Stimulated activated naive CD8-positive, alpha-beta T cell treated with anti-CD3 and anti-CD28 coated beads, Interleukin-15, amount 100 ng/mL, for 72 hours (primary cell): ENCODE measurements around the gene CYB5A.
"Not testable (repeated sequence)": the region's sequence is repeated elsewhere in the genome, so short reads cannot be mapped to it uniquely, and the experiment has no call there.

ENCODE experiments used
- ATAC-seq: fragments of 150-1000 bp; cut with Tn5 transposase; 2 replicates; pipeline ENCODE4 v1.10.0; 2021; ENCODE audit warnings: mild to moderate bottlenecking, moderate library complexity
- DNase-seq, 2 donors: peaks; one replicate each; pipeline ENCODE4 v3.0.0; 2021 to 2022
- H3K27ac Mint-ChIP-seq, 2 donors: one replicate each; pipeline ENCODE4 v1.8.0; 2022; ENCODE audit warnings: mild to moderate bottlenecking in 2 of 2, mixed read lengths in 2 of 2, moderate library complexity in 2 of 2
- H3K27me3 Mint-ChIP-seq: one replicate; pipeline ENCODE4 v1.8.0; 2022; ENCODE audit warnings: mixed read lengths
- H3K4me1 Mint-ChIP-seq: one replicate; pipeline ENCODE4 v1.8.0; 2022; ENCODE audit warnings: mild to moderate bottlenecking, mixed read lengths
- H3K4me3 Mint-ChIP-seq, 2 donors: one replicate each; pipeline ENCODE4 v1.8.0; 2022; ENCODE audit warnings: mild to moderate bottlenecking in 2 of 2, mixed read lengths in 2 of 2, moderate library complexity in 1 of 2
- H3K9me3 Mint-ChIP-seq, 2 donors: one replicate each; pipeline ENCODE4 v1.8.0; 2022; ENCODE audit warnings: mixed read lengths in 2 of 2

The CYB5A gene

GRCh38 chr18:74314759-74315463 is 23.1 kb upstream of the CYB5A start:
- DNase-seq (no peak), ATAC-seq (no peak)
- H3K4me1 Mint-ChIP-seq, result peaks cover 4% of the 10 kb centered on the region
- H3K9me3 Mint-ChIP-seq, result no peaks in the 10 kb centered on the region
- H3K27me3 Mint-ChIP-seq, result peaks cover 9% of the 10 kb centered on the region
- no peak overlapping the region for H3K27ac Mint-ChIP-seq
- H3K4me3 Mint-ChIP-seq, result no peak overlapping the region

DNA sequence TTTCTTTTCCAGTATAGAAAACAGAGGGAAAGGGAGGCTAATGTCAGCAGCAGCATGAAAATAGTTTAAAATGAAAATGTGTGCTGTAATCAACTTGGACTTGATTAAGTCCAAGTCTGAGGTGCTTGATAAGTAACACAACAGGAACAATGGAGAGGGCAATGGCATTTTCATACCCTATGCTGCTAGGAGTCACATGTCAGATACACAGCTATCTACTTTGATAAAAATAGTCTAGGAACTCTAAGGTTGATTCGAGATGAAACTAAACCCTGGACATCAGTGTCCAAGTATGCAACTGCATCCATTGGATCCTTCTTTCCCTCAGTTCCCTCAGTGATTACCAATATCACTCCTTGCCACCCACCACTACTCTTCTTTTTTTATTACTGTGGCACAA is 19.2 kb upstream of the CYB5A start:
- Mint-ChIP-seq H3K27me3 (peaks cover 29% of the 10 kb centered on the region), H3K27ac (no peak overlapping the region), H3K4me3 (no peak overlapping the region), H3K9me3 (no peaks in the 10 kb centered on the region), H3K4me1 (peaks cover 4% of the 10 kb centered on the region)
- ATAC-seq (no peak), DNase-seq (no peak)

GRCh38 chr18:74310411-74310810 is 18.6 kb upstream of the CYB5A start:
- ATAC-seq (peak; percentile 70), DNase-seq (no peak)
- no peak overlapping the region for H3K4me3 Mint-ChIP-seq
- no peak overlapping the region for H3K27ac Mint-ChIP-seq
- no peaks in the 10 kb centered on the region for H3K9me3 Mint-ChIP-seq
- H3K4me1 Mint-ChIP-seq, result peaks cover 4% of the 10 kb centered on the region
- H3K27me3 Mint-ChIP-seq, result peaks cover 35% of the 10 kb centered on the region

GRCh38 chr18:74303936-74304335 is 12.2 kb upstream of the CYB5A start:
- H3K4me1 Mint-ChIP-seq, result no peaks in the 10 kb centered on the region
- H3K27me3 Mint-ChIP-seq, result peaks cover 42% of the 10 kb centered on the region
- H3K9me3 Mint-ChIP-seq, result no peaks in the 10 kb centered on the region
- ATAC-seq (no peak), DNase-seq (no peak)
- no peak overlapping the region for H3K4me3 Mint-ChIP-seq
- H3K27ac Mint-ChIP-seq, result no peak overlapping the region

DNA sequence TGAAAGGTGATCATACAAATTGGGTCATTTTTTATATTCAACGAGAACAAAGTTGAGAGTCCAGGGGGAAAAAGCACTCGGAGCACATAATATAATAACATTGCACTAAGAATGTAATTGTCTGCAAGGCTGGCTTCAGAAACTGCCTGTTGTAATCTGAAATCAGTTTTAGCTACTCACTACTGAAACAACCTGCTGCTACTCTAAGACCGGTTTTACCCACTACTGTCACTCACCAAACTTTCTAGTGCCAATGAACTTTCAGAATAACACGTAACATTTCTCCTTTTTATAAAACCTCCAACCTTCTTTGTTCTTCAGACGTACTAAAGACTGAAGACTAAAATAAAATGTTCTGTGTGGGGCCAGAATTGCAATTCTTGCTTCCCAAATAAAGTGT is 11.5 kb upstream of the CYB5A start:
- no peaks in the 10 kb centered on the region for H3K4me1 Mint-ChIP-seq
- ATAC-seq, result no peak
- peaks cover 42% of the 10 kb centered on the region for H3K27me3 Mint-ChIP-seq

DNA sequence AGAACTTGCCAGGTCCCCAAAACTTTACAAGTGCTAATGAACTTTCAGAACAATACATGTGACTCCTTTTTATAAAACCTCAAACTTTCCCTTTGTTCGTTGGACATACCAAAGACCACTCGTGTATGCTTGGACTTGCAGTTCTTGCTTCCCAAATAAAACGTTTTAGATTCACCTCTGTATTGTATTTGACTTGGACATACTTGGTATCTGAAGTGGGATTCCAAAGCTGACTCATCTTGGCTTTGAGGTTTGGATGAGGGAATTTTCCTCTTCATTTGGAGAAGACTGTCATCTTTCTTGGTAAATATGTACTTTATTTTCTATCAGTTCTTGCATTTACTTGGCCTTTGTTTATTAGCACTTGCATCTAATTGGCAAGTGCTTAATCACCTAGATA is 8.0 kb upstream of the CYB5A start:
- Mint-ChIP-seq H3K9me3 (no peaks in the 10 kb centered on the region), H3K4me1 (no peaks in the 10 kb centered on the region), H3K27ac (no peak overlapping the region), H3K27me3 (peaks cover 15% of the 10 kb centered on the region), H3K4me3 (no peak overlapping the region)
- no peak for ATAC-seq
- DNase-seq, result no peak

More for the DNA sequence above, 11.5 kb upstream of the CYB5A start:
- Mint-ChIP-seq H3K4me3 (no peak overlapping the region), H3K27ac (no peak overlapping the region), H3K9me3 (no peaks in the 10 kb centered on the region)
- no peak for DNase-seq

GRCh38 chr18:74299162-74299561 is 7.4 kb upstream of the CYB5A start:
- DNase-seq (no peak), ATAC-seq (no peak)
- H3K27me3 Mint-ChIP-seq, result peaks cover 15% of the 10 kb centered on the region
- H3K9me3 Mint-ChIP-seq, result no peaks in the 10 kb centered on the region
- no peak overlapping the region for H3K4me3 Mint-ChIP-seq
- H3K4me1 Mint-ChIP-seq, result no peaks in the 10 kb centered on the region
- H3K27ac Mint-ChIP-seq, result no peak overlapping the region

GRCh38 chr18:74294526-74294925 is 2.8 kb upstream of the CYB5A start:
- no peak overlapping the region for H3K4me3 Mint-ChIP-seq
- H3K4me1 Mint-ChIP-seq, result no peaks in the 10 kb centered on the region
- DNase-seq (no peak), ATAC-seq (no peak)
- H3K9me3 Mint-ChIP-seq, result no peaks in the 10 kb centered on the region
- no peak overlapping the region for H3K27ac Mint-ChIP-seq
- no peaks in the 10 kb centered on the region for H3K27me3 Mint-ChIP-seq

DNA sequence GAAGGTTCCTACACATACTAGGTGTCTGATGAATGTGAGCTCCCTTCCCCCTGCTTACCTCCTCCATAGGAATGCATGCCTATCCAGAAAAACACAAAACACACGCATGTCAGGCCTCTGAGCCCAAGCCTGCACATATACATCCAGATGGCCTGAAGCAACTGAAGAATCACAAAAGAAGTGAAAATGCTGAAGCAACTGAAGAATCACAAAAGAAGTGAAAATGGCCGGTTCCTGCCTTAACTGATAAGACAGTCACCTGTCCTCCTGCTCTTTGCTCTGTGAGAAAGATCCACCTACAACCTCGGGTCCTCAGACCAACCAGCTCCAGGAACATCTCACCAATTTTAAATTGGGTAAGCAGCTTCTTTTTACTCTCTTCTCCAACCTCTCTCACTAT is 1.2 kb upstream of the CYB5A start:
- Mint-ChIP-seq H3K4me1 (peaks cover 15% of the 10 kb centered on the region), H3K4me3 (peak overlapping the region in 1 of 2 donors; percentile 95)
- H3K9me3 Mint-ChIP-seq, DNase-seq, H3K27ac Mint-ChIP-seq, H3K27me3 Mint-ChIP-seq, ATAC-seq: not testable (repeated sequence)

DNA sequence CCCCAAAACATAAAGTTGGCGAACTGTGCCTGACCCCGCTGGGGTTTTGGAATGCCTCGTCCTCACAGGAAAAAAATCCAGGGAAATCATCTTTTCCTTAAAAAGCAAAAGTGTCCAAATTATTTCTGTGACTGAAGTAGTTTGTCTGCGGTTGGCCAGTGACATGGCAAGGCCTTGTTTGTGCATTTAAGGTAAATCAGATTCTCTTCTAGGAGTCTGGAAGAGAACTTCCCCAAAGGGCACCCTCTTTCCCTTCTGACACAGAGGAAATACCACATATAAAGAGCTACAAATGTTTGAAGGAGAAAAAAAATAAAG is 737 bp upstream of the CYB5A start:
- no peak for ATAC-seq
- Mint-ChIP-seq H3K9me3 (no peaks in the 10 kb centered on the region), H3K4me3 (peak overlapping the region; percentile 89 to 95), H3K27ac (peak overlapping the region in 1 of 2 donors; percentile 92), H3K27me3 (no peaks in the 10 kb centered on the region), H3K4me1 (peaks cover 20% of the 10 kb centered on the region)
- no peak for DNase-seq

- Mint-ChIP-seq H3K9me3 (no peaks in the 10 kb centered on the region), H3K4me1 (peaks cover 25% of the 10 kb centered on the region), H3K27ac (peak overlapping the region; percentile 84 to 95), H3K27me3 (no peaks in the 10 kb centered on the region), H3K4me3 (peak overlapping the region; percentile 89 to 95)
- no peak for DNase-seq
- ATAC-seq, result no peak
Observed at GRCh38 chr18:74291472-74291770, 342 bp downstream of the CYB5A start.

DNA sequence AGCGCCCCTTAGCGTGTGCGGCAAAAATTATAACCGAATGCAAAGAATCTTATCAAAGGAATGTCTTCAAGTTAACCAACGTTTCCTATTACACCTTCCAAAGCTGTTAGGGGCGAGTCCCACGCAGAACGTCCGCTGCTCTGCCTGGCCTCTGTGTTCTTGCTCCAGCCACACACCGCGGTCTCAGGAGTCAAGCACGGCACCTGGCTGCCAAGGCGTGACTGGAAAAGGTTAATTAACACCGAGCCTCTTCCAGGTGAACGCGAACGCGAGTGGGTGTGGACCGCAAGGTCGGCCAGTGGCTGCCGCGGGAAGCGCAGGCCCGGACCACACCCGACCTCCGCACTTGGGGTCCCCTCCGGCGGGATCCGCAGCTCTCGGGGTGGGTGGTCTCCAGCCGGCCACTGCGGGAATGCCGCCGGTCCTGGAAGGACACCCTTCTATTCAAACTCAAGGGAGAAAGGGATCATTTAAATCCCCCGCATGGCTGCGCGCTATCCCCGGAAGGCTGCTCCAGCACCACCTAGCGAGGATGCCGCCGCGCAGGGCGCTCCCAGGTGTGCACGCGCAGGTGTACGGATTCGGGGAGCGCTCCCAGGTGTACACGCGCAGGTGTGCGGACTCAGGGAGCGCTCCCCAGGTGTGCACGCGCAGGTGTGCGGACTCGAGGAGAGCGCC is 830 bp downstream of the CYB5A start:
- H3K9me3 Mint-ChIP-seq, result no peaks in the 10 kb centered on the region
- peak overlapping the region; percentile 89 to 95 for H3K4me3 Mint-ChIP-seq
- peaks cover 25% of the 10 kb centered on the region for H3K4me1 Mint-ChIP-seq
- no peak overlapping the region for H3K27ac Mint-ChIP-seq
- ATAC-seq, result no peak
- DNase-seq, result no peak
- no peaks in the 10 kb centered on the region for H3K27me3 Mint-ChIP-seq

DNA sequence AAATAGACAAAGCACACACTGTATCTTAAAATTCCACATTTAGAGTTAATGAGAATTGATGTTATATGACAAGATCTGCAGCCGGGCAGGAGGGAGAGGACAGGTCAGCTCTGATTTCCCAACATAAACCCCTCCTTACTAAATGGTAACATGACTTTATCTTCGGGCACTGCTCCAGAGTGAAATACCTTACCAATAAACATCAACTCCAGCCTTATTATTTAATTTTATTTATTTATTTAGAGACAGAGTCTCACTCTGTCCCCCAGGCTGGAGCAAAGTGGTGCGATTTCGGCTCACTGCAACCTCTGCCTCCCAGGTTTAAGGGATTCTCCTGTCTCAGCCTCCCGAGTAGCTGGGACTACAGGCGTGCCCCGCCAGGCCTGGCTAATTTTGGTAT is 1.7 kb downstream of the CYB5A start:
- no peak overlapping the region for H3K27ac Mint-ChIP-seq
- no peak for DNase-seq
- no peak for ATAC-seq
- peaks cover 25% of the 10 kb centered on the region for H3K4me1 Mint-ChIP-seq
- H3K4me3 Mint-ChIP-seq, result no peak overlapping the region
- no peaks in the 10 kb centered on the region for H3K9me3 Mint-ChIP-seq
- no peaks in the 10 kb centered on the region for H3K27me3 Mint-ChIP-seq

GRCh38 chr18:74289137-74289536 is 2.6 kb downstream of the CYB5A start:
- Mint-ChIP-seq H3K27ac (no peak overlapping the region), H3K9me3 (no peaks in the 10 kb centered on the region), H3K4me3 (no peak overlapping the region), H3K4me1 (peaks cover 25% of the 10 kb centered on the region), H3K27me3 (no peaks in the 10 kb centered on the region)
- DNase-seq (no peak), ATAC-seq (no peak)

DNA sequence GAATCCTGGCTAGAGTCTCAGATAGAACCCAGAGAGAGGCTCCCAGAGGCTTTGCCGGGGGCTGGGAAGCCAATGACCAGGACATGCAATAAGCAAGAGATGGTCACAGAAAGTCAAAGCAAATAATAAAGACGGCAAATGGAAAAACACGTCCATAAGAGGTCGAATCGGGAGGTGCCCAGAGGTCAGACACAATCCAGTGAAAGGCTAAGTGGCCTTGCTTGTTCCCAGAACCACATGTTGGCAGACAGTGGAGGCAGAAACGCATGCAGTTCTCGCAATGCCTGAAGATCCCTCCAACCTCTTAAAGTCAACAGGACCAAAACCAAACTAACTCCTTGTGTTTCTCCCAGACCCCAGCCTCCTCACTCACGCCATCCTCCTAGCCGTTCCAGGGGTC is 3.0 kb downstream of the CYB5A start:
- ATAC-seq, result no peak
- no peaks in the 10 kb centered on the region for H3K9me3 Mint-ChIP-seq
- no peak overlapping the region for H3K4me3 Mint-ChIP-seq
- no peak for DNase-seq
- H3K27me3 Mint-ChIP-seq, result no peaks in the 10 kb centered on the region
- peaks cover 25% of the 10 kb centered on the region for H3K4me1 Mint-ChIP-seq
- H3K27ac Mint-ChIP-seq, result no peak overlapping the region

DNA sequence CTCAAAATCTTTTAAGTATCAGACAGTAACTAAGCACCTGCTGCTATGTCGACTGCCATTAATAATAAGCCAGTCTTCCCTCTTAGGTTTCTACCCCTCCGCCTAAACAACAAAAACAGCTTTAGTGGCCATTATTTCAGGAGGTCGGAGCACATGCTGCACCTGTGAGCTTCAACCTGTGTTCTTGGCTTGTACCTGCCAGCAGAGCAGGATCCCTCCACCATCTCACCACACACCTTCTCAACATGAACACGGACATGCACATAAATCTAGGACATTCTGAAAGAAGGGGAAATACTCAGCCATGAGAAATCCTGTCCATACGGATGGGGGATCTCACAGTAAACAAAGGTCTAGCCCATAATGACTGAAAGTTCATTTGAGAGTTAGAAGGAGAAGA is 3.7 kb downstream of the CYB5A start:
- Mint-ChIP-seq H3K4me1 (peaks cover 32% of the 10 kb centered on the region), H3K27me3 (no peaks in the 10 kb centered on the region), H3K9me3 (no peaks in the 10 kb centered on the region), H3K27ac (no peak overlapping the region), H3K4me3 (no peak overlapping the region)
- DNase-seq, result no peak
- ATAC-seq, result no peak

GRCh38 chr18:74286856-74287255 is 4.9 kb downstream of the CYB5A start:
- H3K27me3 Mint-ChIP-seq, result no peaks in the 10 kb centered on the region
- H3K27ac Mint-ChIP-seq, result no peak overlapping the region
- peaks cover 44% of the 10 kb centered on the region for H3K4me1 Mint-ChIP-seq
- ATAC-seq, result no peak
- DNase-seq, result no peak
- H3K9me3 Mint-ChIP-seq, result no peaks in the 10 kb centered on the region
- H3K4me3 Mint-ChIP-seq, result no peak overlapping the region
